SK-N-SH (cell line): ENCODE measurements around the gene CYP2A13. TPM values are rescaled to one million over a fixed set of nuclear protein-coding genes. Genes with fewer than 3 reads are reported as not detected.

ENCODE experiments used
- polyA plus RNA-seq, 3 experiments: library from polyadenylated mRNA; depleted of rRNA; stranded (reverse); fragments of >200 nt; gene quantifications; 2 replicates each; pipeline ENCODE4 v1.2.3, GENCODE V29; 2012

Gene CYP2A13
- polyA plus RNA-seq, 1 of the 3 experiments (the other 2 are of a cell fraction): not detected

Other genes with a start within 250 kb of the CYP2A13 start
- gene CYP2A6, start 238.0 kb upstream of the CYP2A13 start, polyA plus RNA-seq (2012; rRNA removed): not detected in 2 replicates
- not detected in 2 replicates for gene CYP2A7, start 206.2 kb upstream of the CYP2A13 start, polyA plus RNA-seq (2012; rRNA removed)
- not detected in 2 replicates for gene CYP2B6, start 97.2 kb upstream of the CYP2A13 start, polyA plus RNA-seq (2012; rRNA removed)
- gene CYP2F1, start 26.0 kb downstream of the CYP2A13 start, polyA plus RNA-seq (2012; rRNA removed): not detected in 2 replicates
- gene CYP2S1, start 104.8 kb downstream of the CYP2A13 start, polyA plus RNA-seq (2012; rRNA removed): 0.50 and 0.67 TPM in 2 replicates
- gene AXL, start 130.8 kb downstream of the CYP2A13 start, polyA plus RNA-seq (2012; rRNA removed): 78.8 and 82.6 TPM in 2 replicates
- gene HNRNPUL1, start 175.9 kb downstream of the CYP2A13 start, polyA plus RNA-seq (2012; rRNA removed): 34.2 and 41.5 TPM in 2 replicates
- gene CCDC97, start 221.7 kb downstream of the CYP2A13 start, polyA plus RNA-seq (2012; rRNA removed): 8.7 and 9.6 TPM in 2 replicates